NCI-H2196 (cell line): ENCODE data around the gene VSIR.

Experiments used
- DNase-seq: peaks from one replicate; lab custom pipeline; 2025; ENCODE audit not compliant: unreplicated experiment; lab: John Stamatoyannopoulos, UW

The VSIR gene

DNA sequence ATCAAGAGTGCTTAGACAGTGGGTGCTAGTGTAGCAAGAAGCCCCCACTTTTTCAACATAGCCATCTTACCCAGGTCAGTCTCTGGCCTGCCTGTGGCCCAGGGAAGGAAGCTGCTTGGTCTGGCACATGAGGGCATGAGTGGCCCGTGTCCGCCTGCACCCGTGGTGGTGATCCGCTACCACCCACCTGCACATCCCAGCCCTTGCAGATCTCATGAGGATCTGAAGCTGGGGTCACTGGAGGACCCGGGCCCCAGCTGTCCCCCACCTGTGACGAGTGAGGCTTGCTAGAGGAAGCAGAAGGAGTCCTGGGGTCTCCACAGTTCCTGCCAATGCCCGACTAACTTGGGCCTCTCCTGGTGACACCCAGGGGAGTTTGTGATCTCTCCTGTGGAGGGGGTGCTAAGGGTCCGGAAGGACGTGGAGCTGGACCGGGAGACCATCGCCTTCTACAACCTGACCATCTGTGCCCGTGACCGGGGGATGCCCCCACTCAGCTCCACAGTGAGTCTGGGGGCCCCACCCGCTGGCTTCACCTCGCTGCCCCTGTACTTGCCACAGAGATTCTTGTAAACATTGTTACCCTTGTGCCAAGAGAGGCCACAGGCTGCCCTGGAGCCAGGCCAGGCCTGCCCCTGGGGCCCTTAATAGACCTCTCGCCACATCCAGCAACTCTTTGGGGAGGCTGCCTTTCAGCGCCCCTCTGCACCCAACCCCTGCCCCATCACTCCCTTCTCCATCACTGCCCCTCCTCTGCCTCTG lies 10.8 kb upstream of the VSIR start:
- no peak for DNase-seq

- DNase-seq = no peak
Measured at GRCh38 chr10:71782917-71783490, 9.7 kb upstream of the VSIR start.

- DNase-seq = no peak
Measured at GRCh38 chr10:71782221-71782916, 9.0 kb upstream of the VSIR start.

- no peak for DNase-seq
Measured at GRCh38 chr10:71780719-71781118, 7.4 kb upstream of the VSIR start.

GRCh38 chr10:71780156-71780555 lies 6.8 kb upstream of the VSIR start:
- no peak for DNase-seq

DNA sequence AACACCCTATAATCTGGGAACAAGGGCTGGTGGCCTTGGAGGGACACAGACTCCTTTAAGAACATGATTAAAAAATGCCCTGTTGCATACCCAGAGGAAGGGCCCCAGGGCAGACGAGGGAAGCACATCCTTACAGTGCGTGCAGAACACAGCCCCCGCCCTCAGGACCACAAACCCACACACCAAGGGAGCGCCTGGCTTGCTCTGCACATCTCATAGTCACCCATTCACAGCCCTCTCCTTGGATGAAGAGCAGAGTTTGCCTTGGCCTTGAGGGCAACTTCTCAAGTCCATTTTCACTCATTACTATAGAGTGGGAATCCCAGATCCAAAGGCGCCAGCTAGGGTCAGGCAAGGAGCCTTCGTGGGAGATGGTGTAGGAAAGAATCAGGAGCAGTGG lies 6.3 kb upstream of the VSIR start:
- DNase-seq = no peak

DNA sequence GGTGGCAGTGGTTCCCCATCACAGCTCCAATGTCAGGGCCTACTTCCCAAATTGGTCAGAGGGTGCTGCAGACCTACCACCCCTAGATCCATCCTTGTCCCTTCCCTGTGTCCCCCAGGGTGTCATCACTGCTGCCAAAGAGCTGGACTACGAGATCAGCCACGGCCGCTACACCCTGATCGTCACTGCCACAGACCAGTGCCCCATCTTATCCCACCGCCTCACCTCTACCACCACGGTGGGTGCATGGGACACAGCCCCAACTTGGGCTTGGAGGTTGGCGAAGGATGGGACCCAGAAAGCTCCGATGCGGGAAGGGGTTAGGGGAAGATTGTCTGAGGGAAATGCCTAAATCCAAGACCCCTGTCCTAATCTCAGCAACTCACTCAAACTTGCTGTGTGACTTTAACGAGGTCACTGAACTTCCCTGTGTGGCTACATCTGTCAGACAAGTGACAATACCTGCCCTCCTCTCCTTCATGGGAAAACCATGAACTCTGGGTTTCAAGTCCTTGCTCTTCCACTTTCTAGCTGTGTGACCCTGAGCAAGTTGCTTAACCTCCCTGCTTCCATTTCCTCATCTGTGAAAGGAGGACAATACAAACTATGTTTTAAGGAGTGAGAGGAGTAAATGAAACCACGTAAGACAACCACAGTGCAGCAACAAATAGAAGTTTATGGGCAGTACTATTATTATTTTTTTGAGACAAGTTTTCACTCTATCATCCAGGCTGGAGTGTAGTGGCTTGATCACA lies 4.9 kb upstream of the VSIR start:
- no peak for DNase-seq

- no peak for DNase-seq
Measured at GRCh38 chr10:71777213-71777985, 4.1 kb upstream of the VSIR start.

- no peak for DNase-seq
Measured at GRCh38 chr10:71776481-71776925, 3.2 kb upstream of the VSIR start.

DNA sequence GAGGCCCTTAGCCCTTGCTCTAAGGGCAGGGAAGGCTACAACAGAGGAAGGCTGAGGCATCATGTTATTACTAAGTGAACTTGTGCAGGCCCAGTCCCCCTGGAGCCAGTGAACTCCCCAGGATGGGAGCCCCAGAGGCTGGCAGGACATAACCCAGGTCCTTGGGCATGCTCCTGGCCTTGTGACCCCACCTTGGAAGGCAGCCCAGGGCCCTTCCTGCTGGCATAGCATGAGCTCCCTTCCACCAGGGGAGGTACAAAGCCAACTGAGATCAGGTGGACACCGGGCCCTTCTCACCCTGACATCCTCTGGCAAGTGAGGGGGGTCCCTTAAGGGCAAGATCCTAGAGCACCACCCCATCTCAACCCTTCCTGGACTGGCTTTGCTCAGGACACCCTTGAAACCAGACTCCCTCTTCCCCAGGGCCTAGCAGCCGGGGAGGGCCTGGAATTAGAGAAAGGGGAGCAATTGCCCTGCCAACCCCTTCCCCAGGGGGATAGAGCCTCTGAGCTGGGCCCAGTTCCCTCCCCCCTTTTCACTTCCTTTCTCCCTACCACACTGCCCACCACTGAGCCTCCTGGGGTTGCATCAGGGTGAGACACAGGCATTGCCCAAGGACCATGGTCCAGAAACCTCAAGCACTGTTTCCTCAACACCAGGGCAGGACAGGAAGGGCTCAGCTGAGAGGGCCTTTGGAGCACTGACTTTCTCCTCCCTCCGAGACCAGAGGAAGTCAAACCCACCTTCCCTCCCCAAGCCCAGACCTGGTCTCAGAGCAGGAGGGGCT lies 1.8 kb upstream of the VSIR start:
- no peak for DNase-seq

GRCh38 chr10:71772832-71773220 lies 494 bp downstream of the VSIR start:
- no peak for DNase-seq

GRCh38 chr10:71771821-71772617 lies 1.3 kb downstream of the VSIR start:
- DNase-seq = peak; percentile 36

DNA sequence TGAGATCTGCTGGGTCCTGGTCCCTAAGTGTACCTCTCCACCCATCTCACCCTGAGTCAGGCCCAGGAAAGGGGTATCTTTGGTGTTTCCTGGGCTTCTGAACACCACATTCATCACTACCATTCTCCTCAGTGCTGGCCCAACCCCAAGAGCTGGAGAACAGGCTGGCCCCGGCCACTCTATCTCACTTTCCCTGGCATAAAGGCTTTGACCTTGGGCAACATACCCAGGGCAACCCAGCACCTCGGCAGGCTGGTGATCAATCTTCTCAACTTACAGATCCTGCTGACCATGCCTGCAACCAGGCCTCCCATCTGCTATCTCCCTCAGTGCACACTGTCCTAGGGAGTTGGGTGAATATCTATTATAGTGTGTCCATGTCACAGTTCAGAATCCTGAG lies 2.1 kb downstream of the VSIR start:
- DNase-seq = no peak

DNA sequence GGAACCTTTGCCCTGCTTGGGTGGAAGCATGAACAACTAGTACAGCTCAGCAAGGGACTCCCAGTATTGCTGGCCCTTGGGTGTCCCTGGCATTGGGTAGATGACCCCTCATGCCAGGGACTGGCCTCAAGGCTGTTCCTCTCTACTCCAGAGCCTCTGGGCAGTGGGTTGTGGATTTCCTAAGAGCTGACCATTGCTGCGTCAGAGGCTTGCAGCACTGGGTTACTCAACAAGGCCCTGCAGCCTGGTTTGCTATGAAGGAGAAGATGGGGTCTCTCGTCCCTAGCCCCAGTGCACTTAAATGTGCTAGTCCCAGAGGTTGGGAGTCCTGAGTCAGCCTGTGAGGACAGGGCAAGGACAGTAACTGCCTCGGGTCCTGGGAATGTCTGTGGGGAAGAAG lies 2.5 kb downstream of the VSIR start:
- DNase-seq = no peak

- DNase-seq = no peak
Measured at GRCh38 chr10:71770255-71770654, 3.1 kb downstream of the VSIR start.

DNA sequence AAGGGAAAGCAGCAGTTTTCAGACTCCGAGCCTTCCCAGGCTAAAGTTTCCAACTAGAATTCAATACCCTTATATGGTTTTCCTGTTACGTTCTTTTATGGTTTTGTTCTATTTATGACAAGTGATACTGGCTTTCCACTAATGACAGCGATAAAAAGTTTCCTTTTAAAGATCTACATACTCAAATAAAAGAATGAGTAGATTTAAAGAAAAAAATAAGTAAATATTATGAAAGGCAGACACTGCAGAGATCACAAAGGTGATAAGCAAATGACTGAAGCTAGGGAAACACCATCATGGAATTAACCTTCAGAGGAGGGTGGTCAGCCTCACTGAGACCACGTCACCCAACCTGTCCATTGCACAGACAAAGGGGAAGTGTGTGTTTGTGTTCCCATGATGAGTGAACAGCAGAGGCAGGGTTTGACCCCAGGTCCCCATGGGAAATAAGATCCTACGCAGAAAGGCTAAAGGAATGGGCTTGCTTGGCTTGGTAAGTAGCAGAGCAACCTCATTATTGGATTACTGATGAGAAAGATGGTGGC lies 4.0 kb downstream of the VSIR start:
- DNase-seq = no peak

DNA sequence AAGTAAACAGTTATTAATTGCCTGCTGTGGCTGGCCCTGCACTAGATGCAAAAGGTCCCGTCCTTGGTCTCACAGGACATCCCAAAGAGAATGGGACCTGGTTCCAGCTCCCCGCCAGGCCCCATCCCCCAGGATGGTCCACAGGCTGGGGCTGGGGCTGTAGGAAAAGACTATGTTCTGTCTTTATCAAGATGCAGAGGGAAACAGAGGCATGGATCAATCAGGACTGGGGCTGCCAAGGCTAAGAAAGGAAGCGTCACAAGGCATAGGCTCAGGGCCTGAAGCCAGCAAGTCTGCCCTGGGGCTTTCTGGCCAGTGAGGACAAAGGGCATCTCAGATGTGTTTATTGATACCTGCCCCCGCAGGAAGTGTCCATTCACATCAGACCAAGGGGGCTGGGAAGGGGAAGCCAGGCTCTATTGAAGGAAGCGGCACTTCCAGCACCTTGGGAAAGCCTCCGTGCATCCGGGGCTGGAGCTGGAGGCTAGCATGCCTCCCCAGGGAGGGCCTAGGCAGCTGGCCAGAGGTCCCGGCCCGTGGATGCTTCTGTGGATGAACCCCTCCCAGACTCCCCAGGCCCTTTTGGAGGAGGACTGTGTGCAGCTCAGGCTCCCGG lies 5.8 kb downstream of the VSIR start:
- no peak for DNase-seq

GRCh38 chr10:71766717-71767419 lies 6.5 kb downstream of the VSIR start:
- DNase-seq = no peak
